HepG2 (cell line): Measurements from ENCODE around the gene LCN12. TPM values are rescaled to one million over a fixed set of nuclear protein-coding genes. Genes with fewer than 3 reads are reported as not detected.
A peak's percentile ranks its signal among the peaks of the same experiment; 100 is the strongest.

Source experiments
- FOXC1 ChIP-seq: sonication (generic); formaldehyde crosslinking; IDR thresholded peaks from 2 replicates; pipeline ENCODE4 v1.8.0; 2022; ENCODE audit warnings: mild to moderate bottlenecking, missing genetic modification reagents, borderline replicate concordance
- JUNB ChIP-seq: sonication (generic); formaldehyde crosslinking; IDR thresholded peaks from 2 replicates; pipeline ENCODE4 v1.8.0; 2022; ENCODE audit warnings: missing genetic modification reagents, mild to moderate bottlenecking, borderline replicate concordance
- MYC ChIP-seq: sonication (generic); formaldehyde crosslinking; IDR thresholded peaks from 2 replicates; pipeline ENCODE4 v1.9.0; 2021; ENCODE audit warnings: missing genetic modification reagents, borderline replicate concordance
- REL ChIP-seq: sonication (generic); formaldehyde crosslinking; conservative IDR thresholded peaks from 2 replicates; pipeline ENCODE4 v1.8.0; 2022; ENCODE audit warnings: mild to moderate bottlenecking, missing genetic modification reagents, moderate library complexity
- RXRA ChIP-seq: sonication (generic); formaldehyde crosslinking; IDR thresholded peaks from 2 replicates; pipeline ENCODE4 v1.5.1; 2020; ENCODE audit warnings: missing genetic modification reagents
- TOE1 ChIP-seq: sonication (generic); formaldehyde crosslinking; IDR thresholded peaks from 2 replicates; pipeline ENCODE4 v1.4.0; 2020; ENCODE audit warnings: mild to moderate bottlenecking, missing genetic modification reagents
- ZMYM4 ChIP-seq: sonication (generic); formaldehyde crosslinking; IDR thresholded peaks from 2 replicates; pipeline ENCODE4 v1.8.1; 2023; ENCODE audit warnings: mild to moderate bottlenecking, missing genetic modification reagents
- ZNF350 ChIP-seq: sonication (generic); formaldehyde crosslinking; IDR thresholded peaks from 2 replicates; pipeline ENCODE4 v1.4.0; 2020; ENCODE audit warnings: mild to moderate bottlenecking, low read depth, missing genetic modification reagents, borderline replicate concordance
- ZNF607 ChIP-seq: sonication (generic); formaldehyde crosslinking; IDR thresholded peaks from 2 replicates; pipeline ENCODE4 v1.5.1; 2020; ENCODE audit warnings: missing genetic modification reagents, mild to moderate bottlenecking, borderline replicate concordance
- ZNF747 ChIP-seq: sonication (generic); formaldehyde crosslinking; IDR thresholded peaks from 2 replicates; pipeline ENCODE4 v1.8.1; 2023; ENCODE audit warnings: missing genetic modification reagents, mild to moderate bottlenecking, borderline replicate concordance
- polyA plus RNA-seq, 8 experiments: library from polyadenylated mRNA; depleted of rRNA in 3 of 8; stranded (reverse) in 7 of 8; unstranded in 1 of 8; fragments of >200 nt; fragmentation: Illumina TruSeq in 4 of 8; extraction: Trizol in 4 of 8; gene quantifications; 2 replicates each; pipeline versions ENCODE4 v1.2.1 to v1.2.3, GENCODE V29; 2011 to 2016; ENCODE audit warnings: low read depth in 4 of 8, missing spikeins in 1 of 8, mixed read lengths in 1 of 8; ENCODE audit not compliant: insufficient read depth in 1 of 8
- total RNA-seq, 5 experiments: library from RNA; depleted of rRNA; stranded (reverse); fragments of >200 nt; fragmentation: Illumina TruSeq; extraction: Trizol; gene quantifications; 2 replicates each; pipeline ENCODE4 v1.2.3, GENCODE V29; 2016; ENCODE audit warnings: low read depth in 1 of 5
- TF ChIP-seq, protein P1 (sequence below): conservative IDR thresholded peaks from 2 replicates; pipeline ENCODE4 v1.6.1; 2018; ENCODE audit warnings: missing genetic modification reagents
- TF ChIP-seq, protein P2 (sequence below): sonication (generic); formaldehyde crosslinking; IDR thresholded peaks from 2 replicates; pipeline ENCODE4 v1.5.1; 2020; ENCODE audit warnings: mild to moderate bottlenecking, missing genetic modification reagents, borderline replicate concordance
- TF ChIP-seq, protein P3 (sequence below): sonication (generic); formaldehyde crosslinking; IDR thresholded peaks from 2 replicates; pipeline ENCODE4 v1.4.0; 2020; ENCODE audit warnings: missing genetic modification reagents, borderline replicate concordance
- TF ChIP-seq, protein P4 (sequence below), 2 experiments: fragments of 450-650 bp in 1 of 2; sonication (generic) in 1 of 2; formaldehyde crosslinking; IDR thresholded peaks; 2 replicates each; pipeline versions ENCODE4 v1.5.0 to v1.8.0; 2020 to 2022; ENCODE audit warnings: mild to moderate bottlenecking in 1 of 2, missing genetic modification reagents in 1 of 2
- TF ChIP-seq, protein P5 (sequence below): sonication (generic); formaldehyde crosslinking; IDR thresholded peaks from 2 replicates; pipeline ENCODE4 v1.4.0; 2020; ENCODE audit warnings: missing genetic modification reagents, low read depth, mild to moderate bottlenecking, borderline replicate concordance

Gene LCN12
- total and polyA plus RNA-seq, 2 of the 13 experiments (the other 11 are each of a cell fraction or from before 2014, with no cell fraction given) = 3.4 to 6.9 TPM

DNA sequence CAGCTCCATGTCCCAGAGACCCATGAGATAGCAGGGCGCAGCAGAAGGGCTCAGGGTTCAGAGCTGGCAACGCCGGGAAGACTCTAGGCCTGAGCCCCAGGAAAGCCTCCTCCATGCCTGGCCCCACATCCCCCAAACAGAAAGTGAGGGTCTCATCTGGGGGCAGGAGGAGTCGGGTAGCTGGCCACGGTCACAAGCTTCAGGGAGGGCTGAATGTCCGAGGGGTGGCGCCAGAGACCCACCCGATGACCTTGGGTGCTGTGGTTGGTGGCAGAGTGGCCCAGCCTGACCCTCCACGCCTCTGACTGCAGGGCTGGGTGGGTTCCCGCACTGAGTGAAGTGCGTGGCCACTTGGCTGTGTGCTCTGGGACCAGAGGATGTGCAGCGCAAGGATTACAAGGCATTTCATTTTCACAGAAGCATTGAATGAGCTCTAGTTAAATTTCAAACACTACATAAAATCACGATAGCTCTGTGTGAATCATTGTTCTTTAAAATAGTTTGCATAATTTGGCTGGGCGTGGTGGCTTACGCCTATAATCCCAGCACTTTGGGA lies 4.0 kb upstream of the LCN12 start (continued):
- TF ChIP-seq, protein P1, sequence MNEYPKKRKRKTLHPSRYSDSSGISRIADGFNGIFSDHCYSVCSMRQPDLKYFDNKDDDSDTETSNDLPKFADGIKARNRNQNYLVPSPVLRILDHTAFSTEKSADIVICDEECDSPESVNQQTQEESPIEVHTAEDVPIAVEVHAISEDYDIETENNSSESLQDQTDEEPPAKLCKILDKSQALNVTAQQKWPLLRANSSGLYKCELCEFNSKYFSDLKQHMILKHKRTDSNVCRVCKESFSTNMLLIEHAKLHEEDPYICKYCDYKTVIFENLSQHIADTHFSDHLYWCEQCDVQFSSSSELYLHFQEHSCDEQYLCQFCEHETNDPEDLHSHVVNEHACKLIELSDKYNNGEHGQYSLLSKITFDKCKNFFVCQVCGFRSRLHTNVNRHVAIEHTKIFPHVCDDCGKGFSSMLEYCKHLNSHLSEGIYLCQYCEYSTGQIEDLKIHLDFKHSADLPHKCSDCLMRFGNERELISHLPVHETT = no peak
- TF ChIP-seq ZNF747 (CRISPR knock-in tag) (no peak), ZNF350 (CRISPR knock-in tag) (no peak), ZNF607 (peak; percentile 53; the same call in 1 of the 2 replicates), JUNB (CRISPR knock-in tag) (no peak), RXRA (peak; percentile 73; the same call in 1 of the 2 replicates), MYC (CRISPR knock-in tag) (peak; percentile 64; the same call in 1 of the 2 replicates), ZMYM4 (CRISPR knock-in tag) (no peak), TOE1 (CRISPR knock-in tag) (no peak), FOXC1 (CRISPR knock-in tag) (no peak), REL (CRISPR knock-in tag) (no peak)
- TF ChIP-seq, protein P2, sequence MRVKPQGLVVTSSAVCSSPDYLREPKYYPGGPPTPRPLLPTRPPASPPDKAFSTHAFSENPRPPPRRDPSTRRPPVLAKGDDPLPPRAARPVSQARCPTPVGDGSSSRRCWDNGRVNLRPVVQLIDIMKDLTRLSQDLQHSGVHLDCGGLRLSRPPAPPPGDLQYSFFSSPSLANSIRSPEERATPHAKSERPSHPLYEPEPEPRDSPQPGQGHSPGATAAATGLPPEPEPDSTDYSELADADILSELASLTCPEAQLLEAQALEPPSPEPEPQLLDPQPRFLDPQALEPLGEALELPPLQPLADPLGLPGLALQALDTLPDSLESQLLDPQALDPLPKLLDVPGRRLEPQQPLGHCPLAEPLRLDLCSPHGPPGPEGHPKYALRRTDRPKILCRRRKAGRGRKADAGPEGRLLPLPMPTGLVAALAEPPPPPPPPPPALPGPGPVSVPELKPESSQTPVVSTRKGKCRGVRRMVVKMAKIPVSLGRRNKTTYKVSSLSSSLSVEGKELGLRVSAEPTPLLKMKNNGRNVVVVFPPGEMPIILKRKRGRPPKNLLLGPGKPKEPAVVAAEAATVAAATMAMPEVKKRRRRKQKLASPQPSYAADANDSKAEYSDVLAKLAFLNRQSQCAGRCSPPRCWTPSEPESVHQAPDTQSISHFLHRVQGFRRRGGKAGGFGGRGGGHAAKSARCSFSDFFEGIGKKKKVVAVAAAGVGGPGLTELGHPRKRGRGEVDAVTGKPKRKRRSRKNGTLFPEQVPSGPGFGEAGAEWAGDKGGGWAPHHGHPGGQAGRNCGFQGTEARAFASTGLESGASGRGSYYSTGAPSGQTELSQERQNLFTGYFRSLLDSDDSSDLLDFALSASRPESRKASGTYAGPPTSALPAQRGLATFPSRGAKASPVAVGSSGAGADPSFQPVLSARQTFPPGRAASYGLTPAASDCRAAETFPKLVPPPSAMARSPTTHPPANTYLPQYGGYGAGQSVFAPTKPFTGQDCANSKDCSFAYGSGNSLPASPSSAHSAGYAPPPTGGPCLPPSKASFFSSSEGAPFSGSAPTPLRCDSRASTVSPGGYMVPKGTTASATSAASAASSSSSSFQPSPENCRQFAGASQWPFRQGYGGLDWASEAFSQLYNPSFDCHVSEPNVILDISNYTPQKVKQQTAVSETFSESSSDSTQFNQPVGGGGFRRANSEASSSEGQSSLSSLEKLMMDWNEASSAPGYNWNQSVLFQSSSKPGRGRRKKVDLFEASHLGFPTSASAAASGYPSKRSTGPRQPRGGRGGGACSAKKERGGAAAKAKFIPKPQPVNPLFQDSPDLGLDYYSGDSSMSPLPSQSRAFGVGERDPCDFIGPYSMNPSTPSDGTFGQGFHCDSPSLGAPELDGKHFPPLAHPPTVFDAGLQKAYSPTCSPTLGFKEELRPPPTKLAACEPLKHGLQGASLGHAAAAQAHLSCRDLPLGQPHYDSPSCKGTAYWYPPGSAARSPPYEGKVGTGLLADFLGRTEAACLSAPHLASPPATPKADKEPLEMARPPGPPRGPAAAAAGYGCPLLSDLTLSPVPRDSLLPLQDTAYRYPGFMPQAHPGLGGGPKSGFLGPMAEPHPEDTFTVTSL (CRISPR knock-in tag) = no peak
- TF ChIP-seq, protein P3, sequence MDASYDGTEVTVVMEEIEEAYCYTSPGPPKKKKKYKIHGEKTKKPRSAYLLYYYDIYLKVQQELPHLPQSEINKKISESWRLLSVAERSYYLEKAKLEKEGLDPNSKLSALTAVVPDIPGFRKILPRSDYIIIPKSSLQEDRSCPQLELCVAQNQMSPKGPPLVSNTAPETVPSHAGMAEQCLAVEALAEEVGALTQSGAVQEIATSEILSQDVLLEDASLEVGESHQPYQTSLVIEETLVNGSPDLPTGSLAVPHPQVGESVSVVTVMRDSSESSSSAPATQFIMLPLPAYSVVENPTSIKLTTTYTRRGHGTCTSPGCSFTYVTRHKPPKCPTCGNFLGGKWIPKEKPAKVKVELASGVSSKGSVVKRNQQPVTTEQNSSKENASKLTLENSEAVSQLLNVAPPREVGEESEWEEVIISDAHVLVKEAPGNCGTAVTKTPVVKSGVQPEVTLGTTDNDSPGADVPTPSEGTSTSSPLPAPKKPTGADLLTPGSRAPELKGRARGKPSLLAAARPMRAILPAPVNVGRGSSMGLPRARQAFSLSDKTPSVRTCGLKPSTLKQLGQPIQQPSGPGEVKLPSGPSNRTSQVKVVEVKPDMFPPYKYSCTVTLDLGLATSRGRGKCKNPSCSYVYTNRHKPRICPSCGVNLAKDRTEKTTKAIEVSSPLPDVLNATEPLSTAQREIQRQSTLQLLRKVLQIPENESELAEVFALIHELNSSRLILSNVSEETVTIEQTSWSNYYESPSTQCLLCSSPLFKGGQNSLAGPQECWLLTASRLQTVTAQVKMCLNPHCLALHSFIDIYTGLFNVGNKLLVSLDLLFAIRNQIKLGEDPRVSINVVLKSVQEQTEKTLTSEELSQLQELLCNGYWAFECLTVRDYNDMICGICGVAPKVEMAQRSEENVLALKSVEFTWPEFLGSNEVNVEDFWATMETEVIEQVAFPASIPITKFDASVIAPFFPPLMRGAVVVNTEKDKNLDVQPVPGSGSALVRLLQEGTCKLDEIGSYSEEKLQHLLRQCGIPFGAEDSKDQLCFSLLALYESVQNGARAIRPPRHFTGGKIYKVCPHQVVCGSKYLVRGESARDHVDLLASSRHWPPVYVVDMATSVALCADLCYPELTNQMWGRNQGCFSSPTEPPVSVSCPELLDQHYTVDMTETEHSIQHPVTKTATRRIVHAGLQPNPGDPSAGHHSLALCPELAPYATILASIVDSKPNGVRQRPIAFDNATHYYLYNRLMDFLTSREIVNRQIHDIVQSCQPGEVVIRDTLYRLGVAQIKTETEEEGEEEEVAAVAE (CRISPR knock-in tag) = no peak
- TF ChIP-seq, protein P4, sequence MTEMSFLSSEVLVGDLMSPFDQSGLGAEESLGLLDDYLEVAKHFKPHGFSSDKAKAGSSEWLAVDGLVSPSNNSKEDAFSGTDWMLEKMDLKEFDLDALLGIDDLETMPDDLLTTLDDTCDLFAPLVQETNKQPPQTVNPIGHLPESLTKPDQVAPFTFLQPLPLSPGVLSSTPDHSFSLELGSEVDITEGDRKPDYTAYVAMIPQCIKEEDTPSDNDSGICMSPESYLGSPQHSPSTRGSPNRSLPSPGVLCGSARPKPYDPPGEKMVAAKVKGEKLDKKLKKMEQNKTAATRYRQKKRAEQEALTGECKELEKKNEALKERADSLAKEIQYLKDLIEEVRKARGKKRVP (CRISPR knock-in tag; IDR thresholded peaks at IDR 0.05) = no peak
- TF ChIP-seq, protein P5, sequence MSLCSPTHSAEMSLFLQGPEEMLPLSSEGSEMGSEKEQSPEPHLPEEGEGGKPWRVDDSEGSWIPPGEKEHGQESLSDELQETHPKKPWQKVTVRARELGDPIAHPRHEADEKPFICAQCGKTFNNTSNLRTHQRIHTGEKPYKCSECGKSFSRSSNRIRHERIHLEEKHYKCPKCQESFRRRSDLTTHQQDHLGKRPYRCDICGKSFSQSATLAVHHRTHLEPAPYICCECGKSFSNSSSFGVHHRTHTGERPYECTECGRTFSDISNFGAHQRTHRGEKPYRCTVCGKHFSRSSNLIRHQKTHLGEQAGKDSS = no peak; the same call in 1 of the 2 replicates
